ENCODE data around the gene UQCC5.

DNA sequence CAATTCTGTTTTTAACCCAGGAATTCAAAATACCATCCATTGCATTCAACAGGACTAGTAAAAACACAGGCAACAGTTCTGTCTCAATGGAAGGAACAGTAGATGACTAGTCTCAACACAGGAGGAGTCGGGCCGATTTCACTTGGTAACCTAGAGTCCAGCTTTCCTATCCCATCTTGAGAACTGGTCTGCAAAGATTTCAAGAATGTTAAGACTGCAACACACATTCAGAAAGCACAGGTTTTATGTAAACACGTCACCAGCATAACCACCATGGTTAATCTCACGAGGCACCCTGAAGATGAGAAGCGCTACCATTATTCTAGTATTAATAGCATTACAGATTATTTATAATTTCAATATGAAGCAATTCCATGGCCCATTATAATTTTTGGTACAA is 22.0 kb downstream of the UQCC5 start:
- TF ChIP-seq CTCF (IDR thresholded peaks at IDR 0.05) (no peak), POLR2A (IDR thresholded peaks at IDR 0.05) (no peak)

Measured in Peyer's patch (tissue), 4 donors.